GM18519 (cell line): Measurements from ENCODE around the gene TMEM248.
"Not testable (repeated sequence)": the region's sequence is repeated elsewhere in the genome, so short reads cannot be mapped to it uniquely, and the experiment has no call there.

Experiments used
- ATAC-seq: cut with Tn5 transposase; IDR thresholded peaks from one replicate; pipeline ENCODE4 v1.9.1; 2021; ENCODE audit warnings: mild to moderate bottlenecking, moderate library complexity; ENCODE audit not compliant: unreplicated experiment, low FRiP score

TMEM248 gene

GRCh38 chr7:66946545-66946944 is 25.5 kb downstream of the TMEM248 start:
- no peak for ATAC-seq

DNA sequence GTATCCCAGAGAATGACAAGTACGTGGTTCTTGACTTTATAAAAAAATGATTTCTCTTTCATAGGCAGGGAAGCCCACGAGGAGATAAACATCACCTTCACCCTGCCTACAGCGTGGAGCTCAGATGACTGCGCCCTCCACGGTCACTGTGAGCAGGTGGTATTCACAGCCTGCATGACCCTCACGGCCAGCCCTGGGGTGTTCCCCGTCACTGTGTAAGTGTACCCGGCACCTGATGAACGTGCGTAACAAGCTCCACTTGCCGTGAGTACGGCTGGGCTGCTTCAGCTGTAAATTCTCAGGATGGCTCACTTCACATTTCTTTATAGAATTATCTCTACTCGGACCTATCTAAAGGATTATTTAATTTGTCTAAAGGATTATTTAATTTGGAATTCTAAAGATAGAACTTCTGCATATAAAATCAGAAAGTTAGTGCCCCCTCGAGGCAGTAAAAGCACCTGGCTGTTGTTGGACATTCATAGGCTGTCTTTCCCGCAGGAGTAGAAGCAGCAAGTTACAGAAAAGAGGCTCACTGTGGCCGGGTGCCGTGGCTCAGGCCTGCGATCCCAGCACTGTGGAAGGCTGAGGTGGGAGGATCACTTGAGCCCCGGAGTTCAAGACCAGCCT is 27.6 kb downstream of the TMEM248 start:
- no peak for ATAC-seq

- ATAC-seq: no peak
These were observed 29.3 kb downstream of the TMEM248 start for GRCh38 chr7:66950311-66950710.

DNA sequence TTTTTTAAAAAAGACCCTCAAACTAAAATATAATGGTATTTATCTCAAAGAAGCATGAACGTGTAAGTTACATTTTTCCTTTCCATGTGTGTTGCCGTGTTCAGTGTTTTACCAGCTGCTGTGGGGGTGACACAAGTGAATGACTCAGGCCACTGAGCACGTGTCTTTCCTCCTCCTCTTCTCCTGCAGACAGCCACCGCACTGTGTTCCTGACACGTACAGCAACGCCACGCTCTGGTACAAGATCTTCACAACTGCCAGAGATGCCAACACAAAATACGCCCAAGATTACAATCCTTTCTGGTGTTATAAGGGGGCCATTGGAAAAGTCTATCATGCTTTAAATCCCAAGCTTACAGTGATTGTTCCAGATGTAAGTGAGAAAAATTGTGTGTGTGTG is 29.7 kb downstream of the TMEM248 start:
- ATAC-seq: no peak

DNA sequence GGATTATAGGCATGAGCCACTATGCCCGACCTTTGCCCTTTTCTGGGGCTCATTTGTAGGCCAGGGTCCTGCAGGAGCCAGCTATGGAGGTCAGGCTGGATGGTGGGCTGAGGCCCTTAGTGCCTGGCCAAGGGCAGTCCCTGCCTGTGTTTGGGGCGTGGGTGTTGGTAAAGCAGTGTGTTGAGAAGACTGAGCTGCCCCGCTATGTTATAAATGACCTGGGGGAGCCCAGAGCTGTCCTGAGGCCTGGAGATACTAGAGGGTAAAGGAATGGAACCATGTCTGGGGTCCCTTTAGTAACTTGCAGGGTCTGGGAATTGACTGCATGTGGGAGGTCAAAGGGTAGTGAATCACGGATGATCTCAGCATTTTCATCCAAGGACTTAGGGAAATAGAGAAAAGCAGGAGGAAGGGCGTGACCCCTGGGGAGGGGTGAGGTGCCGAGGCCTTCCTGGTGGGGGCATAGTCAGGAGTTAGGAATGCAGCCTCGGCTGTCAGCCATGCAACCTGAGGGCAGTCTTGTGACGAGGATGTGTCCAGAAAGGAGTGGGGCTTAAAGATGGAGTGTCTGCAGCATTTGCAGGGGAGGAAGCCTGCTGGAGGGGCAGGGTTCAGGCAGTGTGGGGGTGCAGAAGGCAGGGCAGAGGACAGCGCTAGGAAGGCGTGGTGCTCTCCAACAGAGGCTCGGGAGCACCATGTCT is 31.5 kb downstream of the TMEM248 start:
- ATAC-seq: no peak

DNA sequence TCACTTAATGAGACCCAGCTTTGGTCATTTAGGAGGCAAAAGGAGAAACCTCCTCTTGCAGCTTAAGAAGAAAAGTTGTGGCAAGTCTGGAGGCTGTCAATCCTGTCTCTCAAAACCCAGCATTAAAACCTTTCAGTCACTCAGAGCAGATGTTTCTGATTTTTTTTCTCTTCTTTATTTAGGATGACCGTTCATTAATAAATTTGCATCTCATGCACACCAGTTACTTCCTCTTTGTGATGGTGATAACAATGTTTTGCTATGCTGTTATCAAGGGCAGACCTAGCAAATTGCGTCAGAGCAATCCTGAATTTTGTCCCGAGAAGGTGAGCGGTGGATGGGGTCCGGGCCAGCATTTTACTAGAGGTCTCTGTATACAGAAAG is 32.0 kb downstream of the TMEM248 start:
- no peak for ATAC-seq

GRCh38 chr7:66957595-66958290 is 36.7 kb downstream of the TMEM248 start:
- no peak for ATAC-seq

GRCh38 chr7:66958538-66959350 is 37.7 kb downstream of the TMEM248 start:
- ATAC-seq: no peak

- no peak for ATAC-seq
These were observed 39.2 kb downstream of the TMEM248 start for GRCh38 chr7:66960192-66960591.

DNA sequence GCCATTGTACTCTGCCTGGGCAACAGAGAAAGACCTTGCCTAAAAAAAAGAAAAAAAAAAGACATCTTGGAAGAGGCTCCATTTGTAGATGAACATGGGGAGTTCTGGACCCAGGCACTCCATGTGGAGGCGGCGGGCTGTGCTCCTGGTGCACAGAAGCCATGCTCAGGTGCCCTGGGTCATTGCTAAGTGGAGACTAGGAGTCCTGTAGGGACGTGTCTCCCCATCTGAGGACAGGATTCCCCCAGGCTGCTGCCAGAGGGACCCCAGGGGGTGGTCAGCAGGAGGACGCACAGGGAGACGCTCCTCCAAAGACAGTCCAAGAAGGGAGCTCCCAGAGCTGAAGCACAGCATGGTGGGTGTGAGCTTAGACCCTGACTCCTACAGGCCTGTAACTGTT is 40.1 kb downstream of the TMEM248 start:
- ATAC-seq: no peak

DNA sequence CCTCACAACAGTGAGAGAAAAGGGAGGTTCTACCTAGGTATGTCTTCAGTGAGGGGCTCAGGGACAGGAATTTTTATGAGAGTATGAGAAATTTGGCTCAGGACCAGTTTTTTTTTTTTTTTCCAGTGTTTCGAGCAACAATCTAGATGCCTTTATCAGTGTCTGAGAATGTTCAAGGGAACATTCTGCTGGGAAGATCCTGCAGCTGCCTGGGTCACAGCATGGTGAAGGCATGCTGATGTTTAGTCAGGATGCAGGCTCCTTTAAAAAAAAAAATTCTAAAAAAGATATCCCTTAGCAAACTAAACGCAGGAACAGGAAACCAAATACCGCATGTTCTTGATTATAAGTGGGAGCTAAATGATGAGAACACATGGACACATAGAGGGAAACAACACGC is 43.4 kb downstream of the TMEM248 start:
- ATAC-seq: no peak

GRCh38 chr7:66967029-66967428 is 46.0 kb downstream of the TMEM248 start:
- no peak for ATAC-seq

DNA sequence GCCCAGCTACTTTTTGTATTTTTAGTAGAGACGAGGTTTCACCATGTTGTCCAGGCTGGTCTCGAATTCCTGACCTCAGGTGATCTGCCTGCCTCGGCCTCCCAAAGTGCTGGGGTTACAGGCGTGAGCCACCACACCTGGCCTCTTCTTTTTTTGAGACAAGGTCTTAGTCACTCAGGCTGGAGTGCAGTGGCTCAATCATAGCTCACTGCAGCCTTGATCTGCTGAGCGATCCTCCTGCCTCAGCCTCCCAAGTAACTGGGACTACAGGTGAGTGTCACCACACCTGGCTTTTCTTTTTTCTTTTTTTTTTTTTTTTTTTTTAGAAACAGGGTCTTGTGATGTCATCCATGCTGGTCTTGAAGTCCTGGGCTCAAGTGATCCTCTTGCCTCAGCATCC is 48.0 kb downstream of the TMEM248 start:
- ATAC-seq: not testable (repeated sequence)

GRCh38 chr7:66970310-66970709 is 49.3 kb downstream of the TMEM248 start:
- no peak for ATAC-seq

- no peak for ATAC-seq
These were observed 54.1 kb downstream of the TMEM248 start for GRCh38 chr7:66974986-66975590.

DNA sequence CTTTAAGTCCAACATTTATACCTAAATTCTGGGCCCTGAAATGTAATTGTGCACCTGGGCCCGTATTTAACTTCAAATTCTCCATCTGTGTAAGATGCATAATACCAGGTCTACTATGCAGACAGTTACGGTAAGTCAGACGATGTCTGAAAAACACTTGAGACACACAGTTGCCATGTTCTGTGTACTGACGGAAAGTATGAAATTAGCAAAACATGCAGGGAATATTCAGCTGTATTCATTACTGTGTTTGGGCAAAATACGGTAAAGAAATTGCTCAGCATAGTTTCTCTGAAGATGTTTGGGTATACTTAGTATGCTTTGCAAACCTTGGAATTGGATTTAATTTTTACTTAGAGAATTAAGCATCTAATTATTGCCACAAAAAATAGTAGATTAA is 57.3 kb downstream of the TMEM248 start:
- ATAC-seq: not testable (repeated sequence)

DNA sequence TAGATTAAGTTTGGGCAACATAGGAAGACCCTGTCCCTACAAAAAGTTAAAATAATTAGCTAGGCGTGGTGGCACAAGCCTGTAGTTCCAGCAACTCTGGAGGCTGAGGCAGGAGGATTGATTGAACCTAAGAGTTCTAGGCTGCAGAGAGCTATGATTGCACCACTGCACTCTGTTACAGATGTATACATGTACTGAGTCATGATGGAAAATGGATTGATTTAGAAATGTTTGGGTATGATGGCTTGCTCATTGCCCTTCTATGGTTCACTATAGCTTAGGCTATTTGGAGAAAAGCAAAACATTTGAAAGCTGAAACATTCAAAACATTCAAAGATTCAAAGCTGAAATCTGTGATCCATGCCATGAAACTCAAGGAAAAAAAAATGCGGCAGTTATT is 58.0 kb downstream of the TMEM248 start:
- not testable (repeated sequence) for ATAC-seq

- ATAC-seq: not testable (repeated sequence)
These were observed 59.3 kb downstream of the TMEM248 start for GRCh38 chr7:66980336-66980735.

DNA sequence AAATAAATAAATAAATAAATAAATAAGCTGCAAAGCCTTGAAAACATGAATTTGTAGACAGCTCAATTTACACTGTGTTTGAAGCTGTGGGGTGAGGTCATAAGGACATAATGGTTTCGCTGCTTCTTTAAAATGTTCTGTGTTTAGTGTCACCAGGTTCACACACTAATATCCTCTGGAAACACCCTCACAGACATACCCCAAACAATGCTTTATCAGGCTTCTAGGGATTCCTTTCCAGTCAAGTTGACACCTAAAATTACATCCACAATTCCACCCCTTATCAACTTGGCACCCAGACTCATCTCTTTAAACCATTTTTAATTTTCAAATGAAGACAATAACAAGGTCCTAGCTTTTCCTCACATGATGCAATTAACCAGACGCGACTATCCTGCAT is 68.5 kb downstream of the TMEM248 start:
- ATAC-seq: not testable (repeated sequence)

- ATAC-seq: not testable (repeated sequence)
These were observed 73.0 kb downstream of the TMEM248 start for GRCh38 chr7:66994051-66994450.

- not testable (repeated sequence) for ATAC-seq
These were observed 73.6 kb downstream of the TMEM248 start for GRCh38 chr7:66994691-66995049.
